ENCODE measurements around the gene MCU.
A peak's percentile ranks its signal among the peaks of the same experiment; 100 is the strongest.

The MCU gene

GRCh38 chr10:72808001-72808400 is 116.1 kb downstream of the MCU start:
- DNase-seq, result no peak

DNA sequence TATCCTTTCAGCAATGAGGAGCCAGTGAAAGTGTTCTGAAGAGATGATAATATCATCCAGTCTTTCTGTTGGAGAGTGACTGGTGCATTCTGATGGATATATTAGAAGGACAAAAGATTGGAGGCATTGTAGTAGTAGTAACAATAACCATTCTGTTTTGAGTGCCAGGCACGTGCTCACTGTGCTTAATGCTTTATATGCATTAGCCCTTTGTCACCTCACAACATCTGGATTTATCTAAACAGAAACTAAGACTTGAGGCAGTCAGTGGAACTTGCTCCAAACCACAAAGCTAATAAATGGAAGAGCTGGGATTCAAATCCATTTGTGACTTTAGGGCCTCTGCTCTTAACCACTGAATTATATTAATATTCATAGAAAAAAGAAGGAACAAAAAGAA is 117.1 kb downstream of the MCU start:
- no peak for DNase-seq

GRCh38 chr10:72810976-72811375 is 119.0 kb downstream of the MCU start:
- DNase-seq, result no peak

GRCh38 chr10:72812415-72812752 is 120.4 kb downstream of the MCU start:
- DNase-seq, result no peak

DNA sequence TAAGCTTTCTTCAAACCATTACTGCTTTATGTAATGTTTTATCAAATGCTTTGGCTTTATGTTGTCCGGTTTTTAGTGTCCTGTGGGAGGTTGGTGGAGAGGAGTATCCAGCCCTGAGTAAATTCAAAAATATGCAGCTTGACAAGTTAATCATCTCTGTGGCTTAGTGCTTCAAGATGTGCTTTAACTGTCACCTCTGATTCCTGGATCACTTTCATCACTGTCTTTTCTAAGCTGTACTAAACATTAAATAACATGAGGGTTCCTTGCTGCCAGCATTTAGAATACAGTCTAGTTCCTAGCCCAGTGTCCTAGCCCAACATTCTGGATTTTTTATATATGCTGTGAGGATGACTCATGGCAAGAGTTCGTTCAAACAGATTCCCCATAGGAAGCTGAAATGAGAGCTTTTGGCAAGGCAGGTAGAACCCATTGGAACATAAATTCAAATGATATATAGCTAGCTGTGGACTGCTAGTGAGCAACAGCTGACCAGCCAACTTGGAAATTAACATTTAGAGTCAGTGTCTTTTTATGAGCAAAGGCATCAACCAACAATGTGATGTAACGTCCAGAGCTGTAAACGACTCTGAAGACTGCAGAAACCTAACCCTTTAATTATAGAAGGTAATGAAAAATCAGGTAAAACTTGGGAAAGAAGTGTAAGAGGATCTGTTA is 120.9 kb downstream of the MCU start:
- DNase-seq, result no peak

- no peak for DNase-seq
Measured at GRCh38 chr10:72814099-72814790, 122.3 kb downstream of the MCU start.

DNA sequence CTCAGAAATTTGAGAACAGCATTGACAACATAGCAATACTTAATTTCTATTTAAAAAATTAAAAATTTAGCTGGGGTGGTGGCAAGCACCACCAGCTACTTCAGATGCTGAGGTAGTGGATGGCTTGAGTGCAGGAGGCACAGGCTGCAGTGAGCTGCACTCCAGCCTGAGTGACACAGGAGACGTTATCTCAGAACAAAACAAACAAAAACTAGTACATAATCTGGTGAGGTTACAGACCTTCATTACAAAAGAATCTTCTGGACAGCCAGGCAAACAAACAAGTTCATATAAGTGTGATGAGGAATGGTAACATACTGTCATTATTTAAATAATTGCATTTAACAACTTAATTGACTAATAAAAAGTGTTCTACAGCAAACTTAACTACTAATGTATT is 124.6 kb downstream of the MCU start:
- no peak for DNase-seq

DNA sequence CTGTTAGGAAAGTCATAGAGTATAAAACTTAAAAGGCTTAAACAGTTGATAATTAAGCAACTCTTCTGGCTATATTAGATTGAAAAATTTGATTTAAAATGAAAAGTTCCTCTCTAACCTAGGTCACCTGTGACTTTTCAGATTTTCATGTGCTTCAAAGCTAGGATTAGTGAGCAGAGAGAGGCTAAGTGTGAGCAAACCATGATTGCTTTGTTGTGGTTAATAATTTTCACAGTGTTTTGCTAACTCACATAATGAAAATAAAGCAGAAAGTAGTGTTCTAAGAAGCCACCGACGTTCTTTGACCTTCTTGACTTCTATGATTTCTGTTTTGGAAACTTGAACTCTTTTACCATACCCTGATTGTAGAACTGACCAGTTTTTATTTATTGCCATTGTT is 126.1 kb downstream of the MCU start:
- no peak for DNase-seq

GRCh38 chr10:72819053-72819452 is 127.1 kb downstream of the MCU start:
- no peak for DNase-seq

GRCh38 chr10:72821606-72822005 is 129.7 kb downstream of the MCU start:
- DNase-seq, result no peak

DNA sequence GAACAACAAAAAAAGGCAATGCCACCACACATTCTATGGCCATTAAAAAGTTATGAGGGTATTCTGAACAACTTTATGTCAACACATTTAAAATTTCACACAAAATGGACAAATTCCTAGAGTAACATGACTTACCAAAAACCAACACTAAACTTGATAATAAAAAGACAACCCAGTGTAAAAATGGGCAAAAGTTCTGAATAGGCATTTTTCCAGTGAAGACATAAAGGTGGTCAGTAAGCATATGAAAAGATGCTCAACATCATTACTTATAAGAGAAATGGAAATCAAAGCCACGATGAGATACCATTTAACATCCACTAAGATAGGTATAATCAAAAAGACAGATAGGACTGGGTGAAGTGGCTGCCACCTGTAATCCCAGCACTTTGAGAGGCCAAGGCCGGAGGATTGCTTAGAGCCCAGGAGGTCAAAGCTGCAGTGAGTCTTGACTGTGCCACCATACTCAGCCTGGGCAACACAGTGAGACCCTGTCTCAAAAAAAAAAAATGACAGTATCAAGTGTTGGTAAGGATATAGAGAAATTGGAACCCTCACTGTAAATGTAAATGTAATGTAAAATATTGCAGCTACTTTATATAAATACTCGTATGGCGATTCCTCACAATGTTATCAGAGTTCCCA is 130.5 kb downstream of the MCU start:
- DNase-seq, result no peak

GRCh38 chr10:72825163-72825562 is 133.2 kb downstream of the MCU start:
- no peak for DNase-seq

DNA sequence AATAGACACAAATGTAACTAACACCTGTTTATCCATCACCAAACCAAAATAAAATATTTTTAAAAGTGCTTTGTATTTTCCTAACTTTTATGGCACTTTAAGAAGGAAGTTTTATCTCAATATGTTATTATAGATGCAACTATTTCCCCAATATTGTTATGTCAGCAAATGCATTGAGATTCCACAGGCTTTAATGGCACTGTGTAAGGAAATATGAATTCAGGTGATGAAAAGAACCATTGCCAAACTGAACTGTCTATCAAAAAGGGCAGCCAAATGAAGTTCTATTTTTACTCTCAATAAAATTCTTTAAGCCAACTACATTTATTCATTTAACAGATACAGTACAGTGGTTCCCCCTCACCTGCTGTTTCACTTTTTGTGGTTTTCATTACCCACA is 134.4 kb downstream of the MCU start:
- DNase-seq, result no peak

DNA sequence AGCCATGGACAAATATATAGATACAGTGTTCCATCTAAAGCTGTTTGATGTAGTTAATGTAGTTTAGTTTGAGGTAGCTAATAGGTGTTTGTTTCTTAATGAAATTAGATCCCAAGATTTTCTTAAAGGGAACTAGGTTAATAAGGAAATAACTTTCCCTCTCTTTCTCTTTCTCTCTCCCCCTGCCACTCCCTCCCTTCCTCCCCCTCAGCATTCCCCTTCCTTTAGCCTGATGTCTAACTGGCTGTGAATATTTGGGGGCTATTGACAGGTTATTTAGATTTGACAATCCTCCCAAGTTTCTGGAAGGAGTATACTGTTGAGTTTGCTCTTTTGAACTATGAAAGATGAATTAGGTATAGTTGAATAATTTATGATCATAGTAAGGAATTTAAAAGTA is 136.4 kb downstream of the MCU start:
- DNase-seq, result no peak

DNA sequence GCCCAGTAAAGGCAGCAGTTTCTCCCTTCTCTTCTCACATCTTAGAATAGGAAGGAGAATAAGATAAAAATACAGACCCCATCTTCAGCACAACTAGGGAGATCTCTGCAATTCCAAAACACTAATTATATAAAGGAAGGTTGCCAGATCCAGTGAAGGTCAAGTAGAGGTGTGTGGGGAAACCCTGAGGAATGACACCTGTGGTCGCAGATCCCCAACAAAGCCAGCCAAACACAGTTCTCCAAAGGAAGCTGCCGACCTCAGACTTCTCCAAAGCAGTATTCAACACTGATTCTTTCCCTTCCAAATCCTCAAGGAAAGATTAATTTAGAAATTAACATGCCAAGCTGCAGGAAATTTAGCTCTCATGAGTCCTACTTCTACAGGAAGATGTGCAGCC is 138.7 kb downstream of the MCU start:
- DNase-seq, result no peak

DNA sequence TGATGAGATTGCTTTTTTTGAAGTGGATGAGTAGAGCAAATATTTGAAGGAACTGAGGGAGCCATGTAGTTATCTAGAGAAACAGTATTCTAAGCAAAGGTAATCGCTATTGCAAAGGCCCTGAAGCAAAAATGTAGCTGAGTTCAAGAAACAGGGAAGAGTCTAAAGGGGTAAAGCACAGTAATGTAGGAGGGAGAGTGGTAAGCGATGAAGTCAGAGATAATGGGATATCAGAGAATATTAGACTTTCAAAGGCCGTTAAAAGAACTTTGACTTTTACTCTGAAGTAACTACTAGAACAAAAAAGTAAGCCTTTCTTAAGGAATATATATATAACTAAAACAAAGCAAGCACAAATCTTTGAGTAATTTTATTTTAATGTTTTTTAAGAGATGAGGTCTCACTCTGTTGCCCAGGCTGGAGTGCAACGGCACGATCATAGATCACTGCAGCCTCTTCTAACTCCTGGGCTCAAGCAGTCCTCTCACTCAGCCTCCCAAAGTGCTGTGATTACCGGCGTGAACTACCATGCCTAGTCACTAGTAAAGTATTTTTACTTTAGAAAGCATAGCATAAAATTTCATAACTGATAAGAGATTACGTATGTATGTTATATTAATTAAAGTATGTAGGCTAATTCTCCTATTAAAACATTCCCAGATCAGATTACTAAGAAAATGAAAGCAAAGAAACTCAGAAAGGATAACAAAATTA is 139.9 kb downstream of the MCU start:
- no peak for DNase-seq

- DNase-seq, result no peak
Measured at GRCh38 chr10:72832701-72833100, 140.8 kb downstream of the MCU start.

- peak; percentile 44 for DNase-seq
Measured at GRCh38 chr10:72834183-72834825, 142.4 kb downstream of the MCU start.

- no peak for DNase-seq
Measured at GRCh38 chr10:72840319-72840718, 148.4 kb downstream of the MCU start.

- no peak for DNase-seq
Measured at GRCh38 chr10:72841487-72841886, 149.5 kb downstream of the MCU start.

DNA sequence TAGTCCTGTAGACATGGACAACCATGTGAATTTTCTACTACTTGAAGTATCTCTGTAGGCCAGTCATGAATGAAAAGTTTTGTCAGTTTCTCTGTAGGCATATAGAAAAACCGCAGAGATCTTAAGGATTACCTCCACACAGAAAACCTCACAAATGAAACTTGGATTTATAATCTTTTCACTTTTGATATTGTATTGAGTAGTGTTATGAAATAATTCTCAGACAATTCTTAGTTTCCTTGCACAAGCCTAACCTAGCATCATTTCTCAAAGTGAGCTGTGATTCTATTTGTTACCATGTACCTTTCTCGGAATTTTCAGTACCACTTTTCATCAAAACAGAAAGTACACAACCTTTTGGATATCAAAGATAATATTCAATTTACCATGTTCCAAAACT is 150.2 kb downstream of the MCU start:
- DNase-seq, result peak; percentile 10

DNA sequence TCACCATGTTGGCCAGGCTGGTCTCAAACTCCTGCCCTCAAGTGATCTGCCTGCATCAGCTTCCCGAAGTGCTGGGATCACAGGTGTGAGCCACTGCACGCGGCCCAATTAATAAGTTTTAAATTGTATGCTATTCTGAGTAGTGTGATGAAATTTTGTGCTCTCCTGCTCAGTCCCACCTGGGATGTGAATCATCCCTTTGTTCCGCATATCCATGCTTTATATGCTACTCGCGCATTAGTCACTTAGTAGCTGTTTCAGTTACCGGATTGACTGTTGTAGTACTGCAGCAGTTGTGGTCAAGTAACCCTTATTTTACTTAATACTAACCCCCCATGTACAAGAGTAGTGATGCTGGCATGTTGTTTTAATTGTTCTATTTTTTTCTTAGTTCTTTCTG is 154.3 kb downstream of the MCU start:
- peak; percentile 44 for DNase-seq

DNA sequence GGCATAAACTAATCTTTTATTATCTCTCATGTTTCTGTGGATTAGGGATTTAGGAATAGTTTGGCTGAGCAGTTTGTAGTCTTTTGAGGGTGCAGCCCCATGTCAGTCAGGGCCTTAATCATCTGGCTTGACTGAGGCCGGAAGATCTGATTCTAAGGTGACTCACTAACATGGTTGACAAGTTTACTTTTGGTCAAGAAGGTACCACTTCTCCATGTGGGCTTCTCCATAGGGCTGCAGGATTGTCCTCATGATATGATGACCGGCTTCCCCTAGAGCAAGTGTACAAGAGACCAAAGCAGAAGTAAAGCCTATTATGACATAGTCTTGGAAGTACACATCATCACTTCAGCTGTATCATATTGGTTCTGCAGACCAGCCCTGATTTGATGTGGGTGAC is 155.7 kb downstream of the MCU start:
- DNase-seq, result no peak
